Measurements from ENCODE around the gene CRYBG3. TPM values are rescaled to one million over a fixed set of nuclear protein-coding genes. Genes with fewer than 3 reads are reported as not detected.

Gene CRYBG3
- total RNA-seq, 1 donor from 2014 or later = 30.1 TPM

GRCh38 chr3:97927704-97928103, 105.9 kb downstream of the CRYBG3 start:
- no peaks in the 10 kb centered on the region for H3K9me3 ChIP-seq
- no peak for TF ChIP-seq CTCF (IDR thresholded peaks at IDR 0.05)
- H3K27me3 ChIP-seq (ENCODE audit: low read depth) = no peaks in the 10 kb centered on the region
- H3K4me1 ChIP-seq = no peaks in the 10 kb centered on the region
- intact Hi-C loops (cut with DNase I) = no loop called here
- peaks cover 22% of the 10 kb centered on the region for H3K36me3 ChIP-seq
- no peak for DNase-seq
- no peak for ATAC-seq
- no peak overlapping the region for H3K27ac ChIP-seq
- H3K4me3 ChIP-seq = no peak overlapping the region

GRCh38 chr3:97928986-97929385, 107.2 kb downstream of the CRYBG3 start:
- no peak for TF ChIP-seq CTCF (IDR thresholded peaks at IDR 0.05)
- Histone ChIP-seq H3K27ac (no peak overlapping the region), H3K27me3 (ENCODE audit: low read depth) (no peaks in the 10 kb centered on the region), H3K4me1 (no peaks in the 10 kb centered on the region), H3K4me3 (no peak overlapping the region), H3K36me3 (peaks cover 35% of the 10 kb centered on the region), H3K9me3 (no peaks in the 10 kb centered on the region)
- intact Hi-C loops (cut with DNase I) = no loop called here
- no peak for DNase-seq
- no peak for ATAC-seq

GRCh38 chr3:97930018-97930417, 108.2 kb downstream of the CRYBG3 start:
- H3K4me3 ChIP-seq = no peak overlapping the region
- H3K27me3 ChIP-seq (ENCODE audit: low read depth) = no peaks in the 10 kb centered on the region
- H3K9me3 ChIP-seq = no peaks in the 10 kb centered on the region
- intact Hi-C loops (cut with DNase I) = no loop called here
- no peaks in the 10 kb centered on the region for H3K4me1 ChIP-seq
- peaks cover 45% of the 10 kb centered on the region for H3K36me3 ChIP-seq
- ATAC-seq (no peak), DNase-seq (no peak)
- TF ChIP-seq CTCF (IDR thresholded peaks at IDR 0.05) = no peak
- no peak overlapping the region for H3K27ac ChIP-seq

- H3K4me3 ChIP-seq = no peak overlapping the region
- H3K4me1 ChIP-seq = no peaks in the 10 kb centered on the region
- DNase-seq (no peak), ATAC-seq (no peak)
- intact Hi-C loops (cut with DNase I) = no loop called here
- no peak for TF ChIP-seq CTCF (IDR thresholded peaks at IDR 0.05)
- peaks cover 51% of the 10 kb centered on the region for H3K36me3 ChIP-seq
- H3K27me3 ChIP-seq (ENCODE audit: low read depth) = no peaks in the 10 kb centered on the region
- no peak overlapping the region for H3K27ac ChIP-seq
- H3K9me3 ChIP-seq = no peaks in the 10 kb centered on the region
Observed at GRCh38 chr3:97931218-97931617, 109.4 kb downstream of the CRYBG3 start.

- H3K4me3 ChIP-seq = no peak overlapping the region
- peaks cover 63% of the 10 kb centered on the region for H3K36me3 ChIP-seq
- H3K9me3 ChIP-seq = no peaks in the 10 kb centered on the region
- no peak overlapping the region for H3K27ac ChIP-seq
- H3K27me3 ChIP-seq (ENCODE audit: low read depth) = no peaks in the 10 kb centered on the region
- ATAC-seq = peak in 1 of 2 donors; percentile 17
- TF ChIP-seq CTCF (IDR thresholded peaks at IDR 0.05) = no peak
- intact Hi-C loops (cut with DNase I) = no loop called here
- no peaks in the 10 kb centered on the region for H3K4me1 ChIP-seq
- DNase-seq = no peak
Observed at GRCh38 chr3:97932387-97932801, 110.6 kb downstream of the CRYBG3 start.

Data from lower lobe of right lung (tissue), 2 donors.